Effector memory CD8-positive, alpha-beta T cell (primary cell): ENCODE results near the gene ZNRF3.

Experiments used
- ATAC-seq: fragments of 150-1000 bp; cut with Tn5 transposase; replicated peaks from 2 replicates; pipeline ENCODE4 v1.10.0; 2021; ENCODE audit warnings: mild to moderate bottlenecking, moderate library complexity
- DNase-seq, 3 experiments: peaks; one replicate each; pipeline ENCODE4 v3.0.0; 2021
- H3K27ac Mint-ChIP-seq, 2 donors: one replicate each; pipeline ENCODE4 v1.8.0; 2022; ENCODE audit warnings: mild to moderate bottlenecking in 2 of 2, mixed read lengths in 2 of 2, moderate library complexity in 2 of 2
- H3K27me3 Mint-ChIP-seq, 2 donors: one replicate each; pipeline ENCODE4 v1.8.0; 2022; ENCODE audit warnings: mixed read lengths in 2 of 2
- H3K36me3 Mint-ChIP-seq: one replicate; pipeline ENCODE4 v1.8.0; 2022; ENCODE audit warnings: mild to moderate bottlenecking, moderate library complexity, mixed read lengths; ENCODE audit not compliant: insufficient read depth
- H3K4me1 Mint-ChIP-seq, 2 donors: one replicate each; pipeline ENCODE4 v1.8.0; 2022; ENCODE audit warnings: low read depth in 2 of 2, mixed read lengths in 2 of 2
- H3K4me3 Mint-ChIP-seq, 2 donors: one replicate each; pipeline ENCODE4 v1.8.0; 2022; ENCODE audit warnings: mild to moderate bottlenecking in 2 of 2, mixed read lengths in 2 of 2, moderate library complexity in 2 of 2
- H3K9me3 Mint-ChIP-seq, 2 donors: one replicate each; pipeline ENCODE4 v1.8.0; 2022; ENCODE audit warnings: mixed read lengths in 2 of 2

ZNRF3 gene

DNA sequence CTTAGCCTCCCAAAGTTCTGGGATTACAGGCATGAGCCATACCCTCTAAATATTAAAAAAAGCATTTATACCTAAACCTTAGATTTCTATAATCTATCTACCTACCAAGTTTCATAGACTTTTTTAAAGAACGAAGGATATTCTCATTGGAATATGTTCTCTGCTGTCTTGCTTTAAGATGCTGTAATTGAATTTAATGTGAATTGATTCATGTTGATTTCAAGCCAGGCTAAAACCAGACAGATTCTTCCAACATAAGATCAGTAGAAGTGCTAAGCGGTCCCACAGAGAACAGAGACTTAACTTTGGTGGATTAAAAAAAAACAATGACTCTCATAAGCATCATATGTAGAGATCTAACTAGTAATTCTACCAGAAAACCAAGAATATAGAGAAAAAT, 203.6 kb downstream of the ZNRF3 start:
- ATAC-seq (no peak), DNase-seq (no peak)
- Mint-ChIP-seq H3K4me1 (peaks cover 0 to 2% of the 10 kb centered on the region in 2 donors), H3K36me3 (peaks cover 3% of the 10 kb centered on the region), H3K27me3 (peaks cover 33 to 40% of the 10 kb centered on the region in 2 donors), H3K4me3 (no peak overlapping the region), H3K9me3 (no peaks in the 10 kb centered on the region), H3K27ac (no peak overlapping the region)

DNA sequence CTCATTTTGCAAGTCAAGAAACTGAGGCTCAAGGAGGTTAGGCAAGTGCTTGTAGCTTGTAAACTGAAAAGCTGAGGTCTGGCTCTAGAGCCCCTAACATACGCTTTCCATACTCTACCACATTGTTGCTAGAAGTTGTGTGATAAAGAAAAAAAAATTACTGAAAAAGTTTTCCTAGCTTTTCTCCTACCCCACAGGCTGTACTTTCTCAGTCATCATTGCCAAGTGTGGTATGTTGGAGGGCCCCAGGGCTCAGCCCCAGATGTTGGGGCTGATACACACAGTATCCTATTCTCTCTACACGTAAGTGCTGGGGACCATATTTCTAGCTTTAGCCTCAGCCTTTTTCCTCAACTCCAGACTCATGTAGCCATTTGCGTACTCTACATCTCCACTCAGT, 205.4 kb downstream of the ZNRF3 start:
- H3K4me1 Mint-ChIP-seq, result no peaks in the 10 kb centered on the region
- peaks cover 35 to 45% of the 10 kb centered on the region in 2 donors for H3K27me3 Mint-ChIP-seq
- DNase-seq (no peak), ATAC-seq (no peak)
- H3K36me3 Mint-ChIP-seq, result peaks cover 3% of the 10 kb centered on the region
- no peak overlapping the region for H3K4me3 Mint-ChIP-seq
- no peak overlapping the region for H3K27ac Mint-ChIP-seq
- no peaks in the 10 kb centered on the region for H3K9me3 Mint-ChIP-seq

- Mint-ChIP-seq H3K27me3 (peaks cover 36 to 49% of the 10 kb centered on the region in 2 donors), H3K4me1 (no peaks in the 10 kb centered on the region), H3K36me3 (peaks cover 3% of the 10 kb centered on the region), H3K9me3 (no peaks in the 10 kb centered on the region), H3K4me3 (no peak overlapping the region), H3K27ac (no peak overlapping the region)
- DNase-seq (no peak), ATAC-seq (no peak)
Observed at GRCh38 chr22:29089507-29089906, 206.1 kb downstream of the ZNRF3 start.

GRCh38 chr22:29090039-29090438, 206.7 kb downstream of the ZNRF3 start:
- Mint-ChIP-seq H3K36me3 (peaks cover 3% of the 10 kb centered on the region), H3K4me3 (no peak overlapping the region), H3K4me1 (no peaks in the 10 kb centered on the region), H3K27ac (no peak overlapping the region), H3K9me3 (no peaks in the 10 kb centered on the region), H3K27me3 (peaks cover 36 to 53% of the 10 kb centered on the region in 2 donors)
- no peak for DNase-seq
- ATAC-seq, result no peak

DNA sequence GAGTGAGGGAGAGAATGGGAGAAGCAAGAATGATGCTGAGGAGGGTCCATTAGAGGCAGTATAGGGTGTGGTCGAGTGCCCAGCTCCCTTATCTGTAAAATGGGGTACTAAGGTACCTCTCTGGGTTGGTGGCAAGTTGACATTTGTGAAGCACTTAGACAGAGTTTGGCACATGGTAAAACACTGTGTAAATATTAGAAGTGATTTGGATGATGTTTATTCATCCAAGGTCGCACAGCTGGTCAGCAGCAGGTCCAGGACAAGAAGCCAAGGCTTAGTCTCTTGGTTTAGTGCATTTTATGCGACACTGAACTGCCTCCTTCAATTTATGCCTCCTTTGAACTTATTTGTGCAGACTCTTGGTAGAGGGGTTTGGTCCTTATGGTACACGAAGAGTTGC, 208.9 kb downstream of the ZNRF3 start:
- no peak for ATAC-seq
- DNase-seq, result no peak
- Mint-ChIP-seq H3K27me3 (peaks cover 42 to 53% of the 10 kb centered on the region in 2 donors), H3K4me1 (no peaks in the 10 kb centered on the region), H3K4me3 (no peak overlapping the region), H3K27ac (no peak overlapping the region), H3K36me3 (peaks cover 3% of the 10 kb centered on the region), H3K9me3 (no peaks in the 10 kb centered on the region)

DNA sequence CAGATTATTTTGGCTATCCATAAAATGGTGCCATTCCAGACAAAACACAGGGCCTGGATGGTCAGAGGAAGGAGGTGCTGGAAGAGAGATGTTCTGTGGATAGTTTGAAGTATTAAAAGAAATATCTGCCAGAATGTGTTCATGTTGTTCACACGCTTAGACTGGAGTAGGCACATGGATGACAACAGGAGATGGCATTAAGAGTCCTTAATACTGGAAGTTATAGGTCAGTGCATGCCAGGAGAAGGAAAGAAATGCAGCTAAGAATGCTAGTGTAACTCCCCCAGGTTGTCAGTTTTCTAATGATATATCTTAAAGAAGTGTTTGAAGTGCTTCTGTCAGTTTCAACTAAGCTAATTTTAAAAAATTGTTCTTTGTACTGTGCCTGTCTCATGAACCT, 209.7 kb downstream of the ZNRF3 start:
- H3K36me3 Mint-ChIP-seq, result peaks cover 3% of the 10 kb centered on the region
- no peak for DNase-seq
- peaks cover 42 to 53% of the 10 kb centered on the region in 2 donors for H3K27me3 Mint-ChIP-seq
- no peaks in the 10 kb centered on the region for H3K9me3 Mint-ChIP-seq
- no peak overlapping the region for H3K27ac Mint-ChIP-seq
- ATAC-seq, result no peak
- H3K4me1 Mint-ChIP-seq, result no peaks in the 10 kb centered on the region
- no peak overlapping the region for H3K4me3 Mint-ChIP-seq

DNA sequence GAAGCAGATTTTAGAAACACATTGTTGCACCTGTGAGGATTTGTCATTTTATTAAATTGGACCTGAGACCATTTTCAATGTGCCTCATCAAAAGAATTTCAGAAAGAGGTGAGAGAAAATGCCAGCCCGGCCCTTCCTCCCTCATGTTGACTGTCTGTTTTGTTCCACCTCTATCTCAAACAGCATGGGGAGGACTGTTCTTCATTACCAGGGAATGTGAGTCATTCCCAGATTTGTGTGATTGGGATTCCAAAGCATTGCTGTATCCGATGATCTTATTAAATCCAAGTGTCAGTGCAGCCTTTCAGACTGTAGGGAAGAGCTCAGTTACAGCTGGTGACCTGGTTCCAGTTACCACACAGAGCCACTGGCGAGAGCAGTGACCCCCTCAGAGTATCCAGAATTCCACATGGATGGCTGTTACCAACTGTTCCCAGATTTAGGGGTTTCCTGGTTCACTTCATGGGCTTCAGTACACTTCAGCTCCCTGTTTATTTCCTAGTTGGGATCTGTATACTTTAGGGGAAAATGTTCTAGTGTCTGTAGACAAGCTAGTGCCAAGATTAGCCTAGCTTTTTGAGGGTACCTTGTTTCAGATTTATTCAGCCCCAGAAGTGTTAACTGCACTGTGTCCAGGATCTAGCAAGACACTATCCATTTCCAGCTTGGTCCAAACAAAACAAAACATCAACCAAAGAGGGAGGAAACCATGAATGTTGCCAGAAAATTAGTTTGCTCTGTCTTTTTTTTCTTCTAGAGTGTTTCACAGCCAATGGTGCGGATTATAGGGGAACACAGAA, 210.3 kb downstream of the ZNRF3 start:
- Mint-ChIP-seq H3K36me3 (peaks cover 3% of the 10 kb centered on the region), H3K27me3 (peaks cover 41 to 48% of the 10 kb centered on the region in 2 donors), H3K4me1 (no peaks in the 10 kb centered on the region), H3K9me3 (no peaks in the 10 kb centered on the region), H3K27ac (no peak overlapping the region), H3K4me3 (no peak overlapping the region)
- DNase-seq, result no peak
- ATAC-seq, result no peak

GRCh38 chr22:29095459-29095858, 212.1 kb downstream of the ZNRF3 start:
- no peak for ATAC-seq
- Mint-ChIP-seq H3K27ac (no peak overlapping the region), H3K27me3 (peaks cover 27 to 32% of the 10 kb centered on the region in 2 donors), H3K36me3 (peaks cover 3% of the 10 kb centered on the region), H3K9me3 (no peaks in the 10 kb centered on the region), H3K4me1 (no peaks in the 10 kb centered on the region), H3K4me3 (no peak overlapping the region)
- no peak for DNase-seq

DNA sequence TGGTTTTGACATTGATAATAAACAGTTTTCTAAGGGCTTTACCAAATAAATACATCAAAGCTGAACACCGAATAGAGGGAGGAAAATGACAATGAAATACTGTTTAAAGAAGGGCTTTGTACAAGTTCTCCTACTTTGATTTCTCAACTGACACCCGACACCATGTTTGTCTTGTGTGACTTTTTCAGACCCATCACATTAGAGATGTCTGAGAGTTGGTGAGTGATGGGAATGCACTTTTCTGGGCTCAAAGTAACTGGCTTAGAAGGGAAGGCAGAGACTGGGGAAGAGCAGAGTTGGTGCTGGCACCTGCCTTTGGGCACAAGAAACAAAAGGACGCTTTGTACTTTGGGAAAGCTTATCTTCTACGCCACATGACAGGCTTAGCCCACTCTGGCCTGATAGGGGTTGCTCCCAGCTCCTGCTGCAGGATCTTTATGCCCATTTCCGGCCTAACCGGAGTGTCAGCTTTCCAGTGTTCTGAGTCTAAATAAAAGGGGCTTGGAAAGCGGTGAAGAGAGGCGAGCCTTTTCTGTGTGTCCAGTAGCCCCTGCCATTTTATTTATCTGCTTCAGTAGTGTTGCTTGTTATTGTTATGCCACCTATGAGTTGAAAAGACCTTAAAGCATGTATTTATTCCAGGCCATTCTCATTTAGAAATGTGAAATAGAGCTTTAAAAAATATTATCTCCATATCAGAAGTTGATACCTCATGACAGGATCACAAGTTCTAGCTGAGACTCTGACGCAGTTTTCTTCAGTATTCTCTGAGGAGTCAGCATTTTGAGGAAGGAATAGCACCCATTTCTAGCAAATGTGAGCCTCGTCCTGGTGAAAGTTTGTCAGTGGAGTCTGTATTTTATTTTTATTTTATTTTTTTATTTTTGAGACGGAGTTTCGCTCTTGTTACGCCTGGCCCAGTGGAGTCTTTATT, 213.6 kb downstream of the ZNRF3 start:
- no peaks in the 10 kb centered on the region for H3K36me3 Mint-ChIP-seq
- no peaks in the 10 kb centered on the region for H3K4me1 Mint-ChIP-seq
- peaks cover 21 to 23% of the 10 kb centered on the region in 2 donors for H3K27me3 Mint-ChIP-seq
- ATAC-seq (no peak), DNase-seq (no peak)
- no peaks in the 10 kb centered on the region for H3K9me3 Mint-ChIP-seq
- H3K4me3 Mint-ChIP-seq, result no peak overlapping the region
- H3K27ac Mint-ChIP-seq, result no peak overlapping the region

- Mint-ChIP-seq H3K36me3 (no peaks in the 10 kb centered on the region), H3K9me3 (no peaks in the 10 kb centered on the region), H3K4me1 (no peaks in the 10 kb centered on the region), H3K4me3 (no peak overlapping the region), H3K27me3 (peaks cover 16 to 18% of the 10 kb centered on the region in 2 donors), H3K27ac (no peak overlapping the region)
- DNase-seq, result no peak
- ATAC-seq, result no peak
Observed at GRCh38 chr22:29098296-29098695, 214.9 kb downstream of the ZNRF3 start.

GRCh38 chr22:29102300-29102699, 218.9 kb downstream of the ZNRF3 start:
- Mint-ChIP-seq H3K4me3 (no peak overlapping the region), H3K27me3 (no peaks in the 10 kb centered on the region), H3K36me3 (no peaks in the 10 kb centered on the region), H3K9me3 (no peaks in the 10 kb centered on the region), H3K4me1 (no peaks in the 10 kb centered on the region), H3K27ac (no peak overlapping the region)
- no peak for DNase-seq
- ATAC-seq, result no peak

DNA sequence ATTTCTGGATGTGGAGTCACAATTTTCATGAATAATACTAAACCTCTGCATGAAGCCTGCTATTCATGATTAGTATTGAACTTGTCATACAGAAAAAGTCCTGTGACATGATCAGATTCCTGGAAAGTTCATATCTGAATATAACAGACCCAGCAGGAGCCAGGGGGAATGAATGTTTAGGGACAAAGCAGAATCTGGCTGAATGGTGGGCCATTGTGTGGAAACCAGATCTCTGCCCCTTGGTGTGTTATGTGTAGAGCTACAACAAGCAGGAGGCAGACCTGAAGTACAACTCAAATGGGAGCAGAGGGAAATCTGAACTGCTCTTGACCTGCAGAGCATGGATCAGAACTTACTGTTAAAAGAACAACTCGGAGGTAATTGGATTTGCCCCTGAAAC, 219.7 kb downstream of the ZNRF3 start:
- Mint-ChIP-seq H3K9me3 (no peaks in the 10 kb centered on the region), H3K4me3 (no peak overlapping the region), H3K36me3 (no peaks in the 10 kb centered on the region), H3K4me1 (no peaks in the 10 kb centered on the region), H3K27me3 (peaks cover 0 to under 1% of the 10 kb centered on the region in 2 donors), H3K27ac (no peak overlapping the region)
- ATAC-seq, result no peak
- DNase-seq, result no peak

DNA sequence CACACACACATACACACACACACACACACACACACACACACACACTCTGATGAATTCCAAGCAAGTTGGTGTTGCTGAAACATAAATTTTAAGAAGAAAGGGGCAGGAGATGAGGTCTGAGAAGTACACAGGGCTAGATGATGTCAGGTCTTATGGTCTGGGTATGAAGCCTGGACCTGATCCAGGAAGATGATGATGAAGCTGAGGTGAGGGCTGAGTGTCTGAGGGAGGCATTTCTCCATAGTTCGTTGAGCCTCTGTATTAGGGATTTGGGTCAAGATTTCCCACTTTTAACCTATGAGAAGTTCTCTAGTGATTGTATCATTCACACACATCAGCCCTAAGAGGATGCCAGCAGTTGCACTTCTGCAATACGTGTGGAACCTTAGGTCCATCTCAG, 222.1 kb downstream of the ZNRF3 start:
- H3K27me3 Mint-ChIP-seq, result peaks cover 16 to 24% of the 10 kb centered on the region in 2 donors

DNA sequence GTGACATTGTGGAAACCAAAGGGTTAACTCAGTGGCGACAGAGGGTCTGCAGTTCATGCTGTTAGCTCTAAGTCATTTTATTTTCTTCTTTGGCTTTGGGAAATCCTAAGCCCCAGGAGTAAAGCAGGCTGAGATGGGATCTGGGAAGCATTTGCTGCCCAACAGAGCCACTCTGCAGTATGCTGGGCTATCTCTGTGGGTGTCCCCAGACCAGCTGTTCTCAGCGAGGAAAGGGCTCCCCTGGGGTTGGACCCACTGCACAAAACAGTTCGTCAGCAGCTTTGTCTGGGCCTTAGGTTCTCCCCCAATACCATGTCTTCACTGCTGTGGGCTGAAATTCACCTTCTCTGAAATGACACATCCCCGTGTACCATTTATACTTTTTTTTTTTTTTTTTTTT, 223.5 kb downstream of the ZNRF3 start:
- Mint-ChIP-seq H3K4me3 (no peak overlapping the region), H3K36me3 (no peaks in the 10 kb centered on the region), H3K27me3 (peaks cover 22 to 30% of the 10 kb centered on the region in 2 donors), H3K4me1 (no peaks in the 10 kb centered on the region), H3K9me3 (no peaks in the 10 kb centered on the region), H3K27ac (no peak overlapping the region)
- ATAC-seq, result no peak
- no peak for DNase-seq

More for the DNA sequence above, 222.1 kb downstream of the ZNRF3 start:
- no peak for ATAC-seq
- H3K4me3 Mint-ChIP-seq, result no peak overlapping the region
- H3K27ac Mint-ChIP-seq, result no peak overlapping the region
- DNase-seq, result no peak
- no peaks in the 10 kb centered on the region for H3K9me3 Mint-ChIP-seq
- no peaks in the 10 kb centered on the region for H3K4me1 Mint-ChIP-seq
- H3K36me3 Mint-ChIP-seq, result no peaks in the 10 kb centered on the region
